Parathyroid adenoma (tissue), 2 donors: ENCODE measurements around the gene MED27.

Experiments used
- H2AFZ ChIP-seq: fragments of 300-600 bp; sonication (generic); one replicate; pipeline ENCODE4 v1.7.0; 2017; ENCODE audit warnings: antibody characterized with exemption, mild to moderate bottlenecking
- H3K27ac ChIP-seq: fragments of 300-600 bp; sonication (generic); one replicate; pipeline ENCODE4 v1.7.0; 2017
- H3K27me3 ChIP-seq: fragments of 300-600 bp; sonication (generic); one replicate; pipeline ENCODE4 v1.7.0; 2017; ENCODE audit warnings: low read length; ENCODE audit not compliant: control insufficient read depth, insufficient read depth
- H3K36me3 ChIP-seq: fragments of 300-600 bp; sonication (generic); one replicate; pipeline ENCODE4 v1.7.0; 2017; ENCODE audit warnings: low read length; ENCODE audit not compliant: control insufficient read depth, insufficient read depth
- H3K4me1 ChIP-seq: fragments of 300-600 bp; sonication (generic); one replicate; pipeline ENCODE4 v1.7.0; 2017; ENCODE audit warnings: control low read depth
- H3K4me2 ChIP-seq: fragments of 300-600 bp; sonication (generic); one replicate; pipeline ENCODE4 v1.7.0; 2017; ENCODE audit warnings: low read length
- H3K4me3 ChIP-seq: fragments of 300-600 bp; sonication (generic); one replicate; pipeline ENCODE4 v1.7.0; 2017; ENCODE audit warnings: low read depth, low read length
- H3K79me2 ChIP-seq: fragments of 300-600 bp; sonication (generic); one replicate; pipeline ENCODE4 v1.7.0; 2017; ENCODE audit warnings: control low read depth
- H3K9ac ChIP-seq: fragments of 300-600 bp; sonication (generic); one replicate; pipeline ENCODE4 v1.7.0; 2017; ENCODE audit warnings: mild to moderate bottlenecking
- H3K9me3 ChIP-seq: fragments of 300-600 bp; sonication (generic); one replicate; pipeline ENCODE4 v1.7.0; 2017; ENCODE audit warnings: low read length; ENCODE audit not compliant: control insufficient read depth
- TF ChIP-seq, protein P1 (sequence below): fragments of 300-600 bp; sonication (generic); IDR thresholded peaks from one replicate; pipeline ENCODE4 v1.7.0; 2017; ENCODE audit warnings: antibody characterized with exemption, mild to moderate bottlenecking
- donor health status: primary hyperparathyroidism.

The MED27 gene

DNA sequence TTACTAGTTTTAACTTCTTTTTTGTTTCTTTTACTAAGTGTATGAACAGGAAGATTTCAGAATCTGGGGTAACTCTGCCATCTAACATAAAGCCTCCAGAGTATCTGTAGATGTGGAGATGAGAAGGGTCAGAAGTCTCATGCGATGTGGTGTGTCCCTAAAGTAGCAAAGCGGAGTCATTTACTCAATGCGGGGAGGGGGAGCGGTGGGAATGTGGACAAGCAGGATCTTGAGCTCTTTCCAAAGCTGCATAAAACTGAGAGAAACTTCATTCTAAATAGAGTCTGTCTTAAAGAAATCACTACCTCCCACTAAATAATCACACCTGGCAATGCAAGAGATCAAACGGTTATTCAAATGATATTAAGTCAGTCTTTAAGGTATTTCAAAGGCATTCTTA lies 92.4 kb downstream of the MED27 start:
- Histone ChIP-seq H3K9me3 (no peaks in the 10 kb centered on the region), H3K9ac (no peak overlapping the region), H3K4me2 (no peak overlapping the region), H3K79me2 (no peaks in the 10 kb centered on the region), H3K27me3 (no peaks in the 10 kb centered on the region), H3K4me1 (no peaks in the 10 kb centered on the region), H3K36me3 (no peaks in the 10 kb centered on the region), H2AFZ (no peak overlapping the region), H3K27ac (no peak overlapping the region), H3K4me3 (no peak overlapping the region)
- TF ChIP-seq, protein P1, sequence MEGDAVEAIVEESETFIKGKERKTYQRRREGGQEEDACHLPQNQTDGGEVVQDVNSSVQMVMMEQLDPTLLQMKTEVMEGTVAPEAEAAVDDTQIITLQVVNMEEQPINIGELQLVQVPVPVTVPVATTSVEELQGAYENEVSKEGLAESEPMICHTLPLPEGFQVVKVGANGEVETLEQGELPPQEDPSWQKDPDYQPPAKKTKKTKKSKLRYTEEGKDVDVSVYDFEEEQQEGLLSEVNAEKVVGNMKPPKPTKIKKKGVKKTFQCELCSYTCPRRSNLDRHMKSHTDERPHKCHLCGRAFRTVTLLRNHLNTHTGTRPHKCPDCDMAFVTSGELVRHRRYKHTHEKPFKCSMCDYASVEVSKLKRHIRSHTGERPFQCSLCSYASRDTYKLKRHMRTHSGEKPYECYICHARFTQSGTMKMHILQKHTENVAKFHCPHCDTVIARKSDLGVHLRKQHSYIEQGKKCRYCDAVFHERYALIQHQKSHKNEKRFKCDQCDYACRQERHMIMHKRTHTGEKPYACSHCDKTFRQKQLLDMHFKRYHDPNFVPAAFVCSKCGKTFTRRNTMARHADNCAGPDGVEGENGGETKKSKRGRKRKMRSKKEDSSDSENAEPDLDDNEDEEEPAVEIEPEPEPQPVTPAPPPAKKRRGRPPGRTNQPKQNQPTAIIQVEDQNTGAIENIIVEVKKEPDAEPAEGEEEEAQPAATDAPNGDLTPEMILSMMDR: no peak

DNA sequence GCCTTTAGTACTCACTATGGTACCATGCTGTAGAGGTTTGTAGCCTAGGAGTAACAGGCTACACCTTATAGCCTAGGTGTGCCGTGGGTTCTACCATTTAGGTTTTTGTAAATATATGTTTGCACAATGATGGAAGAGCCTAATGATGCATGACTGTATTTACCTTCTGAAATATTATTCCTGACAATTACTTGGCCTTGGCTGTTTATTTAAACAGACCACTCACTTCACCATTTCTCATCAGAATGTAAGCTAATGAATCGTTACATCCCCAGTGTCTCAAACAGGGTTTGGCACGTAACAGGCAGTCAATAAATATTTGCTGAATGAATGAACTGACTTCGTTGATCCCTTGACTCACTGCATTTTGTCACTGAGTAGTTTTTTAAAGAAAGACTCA lies 93.1 kb downstream of the MED27 start:
- no peaks in the 10 kb centered on the region for H3K27me3 ChIP-seq
- H3K79me2 ChIP-seq: no peaks in the 10 kb centered on the region
- H3K4me2 ChIP-seq: no peak overlapping the region
- H3K9me3 ChIP-seq: no peaks in the 10 kb centered on the region
- H2AFZ ChIP-seq: no peak overlapping the region
- H3K36me3 ChIP-seq: no peaks in the 10 kb centered on the region
- no peak overlapping the region for H3K4me3 ChIP-seq
- H3K4me1 ChIP-seq: no peaks in the 10 kb centered on the region
- TF ChIP-seq, protein P1: no peak
- no peak overlapping the region for H3K27ac ChIP-seq
- H3K9ac ChIP-seq: no peak overlapping the region

DNA sequence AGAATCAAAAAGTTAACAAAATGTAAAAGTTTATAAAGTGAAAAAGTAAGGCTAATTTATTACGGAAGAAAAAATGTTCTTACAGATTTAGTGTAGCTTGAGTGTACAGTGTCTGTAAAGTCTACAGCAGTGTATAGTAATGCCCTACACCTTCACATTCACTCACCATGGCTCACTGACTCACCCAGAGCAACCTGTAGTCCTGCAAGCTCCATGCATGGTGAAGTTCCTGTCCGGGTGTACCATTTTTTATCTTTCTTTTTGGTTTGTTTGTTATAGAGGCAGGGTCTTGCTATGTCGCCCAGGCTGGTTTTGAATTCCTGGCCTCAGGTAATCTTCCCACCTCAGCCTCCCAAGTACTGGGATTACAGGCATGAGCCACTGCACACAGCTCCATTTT lies 93.6 kb downstream of the MED27 start:
- no peaks in the 10 kb centered on the region for H3K79me2 ChIP-seq
- TF ChIP-seq, protein P1: no peak
- H3K4me1 ChIP-seq: no peaks in the 10 kb centered on the region
- no peak overlapping the region for H2AFZ ChIP-seq
- H3K9ac ChIP-seq: no peak overlapping the region
- H3K4me3 ChIP-seq: no peak overlapping the region
- H3K9me3 ChIP-seq: no peaks in the 10 kb centered on the region
- no peaks in the 10 kb centered on the region for H3K27me3 ChIP-seq
- H3K4me2 ChIP-seq: no peak overlapping the region
- no peaks in the 10 kb centered on the region for H3K36me3 ChIP-seq
- H3K27ac ChIP-seq: no peak overlapping the region

DNA sequence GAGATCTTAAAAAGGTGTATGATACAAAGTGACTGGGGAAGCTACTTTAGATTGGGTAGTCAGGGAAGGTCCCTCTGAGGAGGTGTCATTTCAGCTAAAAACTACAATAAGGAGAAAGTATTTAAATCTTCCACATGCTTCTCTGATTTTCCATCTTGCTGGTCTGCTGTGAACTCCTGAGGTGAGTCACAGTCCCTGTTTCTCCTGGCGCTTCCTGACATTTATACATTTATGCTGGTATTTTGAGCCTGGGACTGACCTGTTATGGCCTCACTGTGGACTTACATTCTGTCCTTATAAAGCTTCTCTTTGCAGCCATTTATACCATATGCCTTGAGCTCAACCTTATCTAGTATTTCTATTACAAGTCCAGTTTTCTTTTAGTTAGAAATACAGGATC lies 95.1 kb downstream of the MED27 start:
- Histone ChIP-seq H3K4me3 (no peak overlapping the region), H3K27ac (no peak overlapping the region), H3K9ac (no peak overlapping the region), H3K4me2 (no peak overlapping the region), H3K27me3 (no peaks in the 10 kb centered on the region), H3K36me3 (no peaks in the 10 kb centered on the region), H2AFZ (no peak overlapping the region), H3K9me3 (no peaks in the 10 kb centered on the region), H3K4me1 (no peaks in the 10 kb centered on the region), H3K79me2 (no peaks in the 10 kb centered on the region)
- TF ChIP-seq, protein P1: no peak

DNA sequence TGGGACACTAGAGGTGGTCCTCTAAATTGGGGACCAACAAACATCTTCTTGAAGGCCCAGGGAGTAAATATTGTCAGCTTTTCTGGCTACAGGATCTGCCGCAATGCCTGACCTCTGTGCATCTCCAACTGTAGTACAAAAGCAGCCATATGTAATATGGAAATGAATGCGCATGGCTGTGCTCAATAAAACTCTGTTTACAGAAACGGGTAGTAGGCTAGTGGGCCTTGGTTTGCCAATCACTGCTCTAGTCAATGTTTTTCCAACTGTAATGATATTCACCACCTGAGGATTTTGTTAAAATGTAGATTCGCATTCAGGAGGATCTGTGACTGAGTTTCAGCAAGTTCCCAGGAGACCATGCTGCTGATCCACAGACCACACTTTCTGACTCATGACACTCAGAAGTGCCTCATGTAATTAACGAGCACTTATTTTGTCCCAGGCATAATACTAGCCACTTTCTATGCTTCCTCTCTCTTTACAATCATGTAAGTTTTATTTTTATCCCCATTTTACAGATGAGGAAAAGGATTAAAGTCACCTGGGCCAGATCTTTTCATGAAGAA lies 96.9 kb downstream of the MED27 start:
- TF ChIP-seq, protein P1: no peak
- no peak overlapping the region for H2AFZ ChIP-seq
- no peaks in the 10 kb centered on the region for H3K4me1 ChIP-seq

More for the DNA sequence above, 96.9 kb downstream of the MED27 start:
- H3K27me3 ChIP-seq: no peaks in the 10 kb centered on the region
- H3K9me3 ChIP-seq: no peaks in the 10 kb centered on the region
- H3K4me3 ChIP-seq: no peak overlapping the region
- H3K79me2 ChIP-seq: no peaks in the 10 kb centered on the region
- H3K27ac ChIP-seq: no peak overlapping the region
- H3K9ac ChIP-seq: no peak overlapping the region
- H3K4me2 ChIP-seq: no peak overlapping the region
- no peaks in the 10 kb centered on the region for H3K36me3 ChIP-seq
